MG63 (cell line): Measurements from ENCODE around the gene COX7A2. TPM values are rescaled to one million over a fixed set of nuclear protein-coding genes. Genes with fewer than 3 reads are reported as not detected.
A peak's percentile ranks its signal among the peaks of the same experiment; 100 is the strongest.

Experiments
- DNase-seq: peaks from one replicate; pipeline ENCODE4 v3.0.0-alpha.2; 2020
- H3K27me3 ChIP-seq: fragments of 250-450 bp; sonication (Bioruptor Pico); 2 replicates; pipeline ENCODE4 v1.5.1; 2020; ENCODE audit warnings: mild to moderate bottlenecking, moderate library complexity
- H3K36me3 ChIP-seq: fragments of 250-450 bp; sonication (Bioruptor Pico); 2 replicates; pipeline ENCODE4 v1.5.1; 2020; ENCODE audit warnings: mild to moderate bottlenecking, moderate library complexity
- H3K4me3 ChIP-seq: fragments of 250-450 bp; sonication (Bioruptor Pico); 2 replicates; pipeline ENCODE4 v1.5.1; 2020; ENCODE audit warnings: mild to moderate bottlenecking, moderate library complexity
- H3K9me3 ChIP-seq: fragments of 250-450 bp; sonication (Bioruptor Pico); 2 replicates; pipeline ENCODE4 v1.5.1; 2020; ENCODE audit warnings: mild to moderate bottlenecking, moderate library complexity
- total RNA-seq: library from RNA; depleted of rRNA; stranded (reverse); fragments of >200 nt; shearing (Covaris generic); gene quantifications from 2 replicates; pipeline ENCODE4 v1.2.3, GENCODE V29; 2014; ENCODE audit warnings: low replicate concordance

The COX7A2 gene
- total RNA-seq, 1 experiment from 2014 or later: 187 TPM

GRCh38 chr6:75236630-75237029, 7.0 kb downstream of the COX7A2 start:
- H3K4me3 ChIP-seq: no peak overlapping the region

GRCh38 chr6:75235271-75235670, 8.3 kb downstream of the COX7A2 start:
- peaks cover 17% of the 10 kb centered on the region for H3K36me3 ChIP-seq
- H3K9me3 ChIP-seq: no peaks in the 10 kb centered on the region
- no peak for DNase-seq
- H3K4me3 ChIP-seq: no peak overlapping the region
- no peaks in the 10 kb centered on the region for H3K27me3 ChIP-seq

More at GRCh38 chr6:75236630-75237029, 7.0 kb downstream of the COX7A2 start:
- H3K9me3 ChIP-seq: no peaks in the 10 kb centered on the region
- no peak for DNase-seq
- H3K36me3 ChIP-seq: peaks cover 26% of the 10 kb centered on the region
- H3K27me3 ChIP-seq: no peaks in the 10 kb centered on the region

- H3K27me3 ChIP-seq: no peaks in the 10 kb centered on the region
- DNase-seq: peak; percentile 35
- peaks cover 9% of the 10 kb centered on the region for H3K36me3 ChIP-seq
- H3K9me3 ChIP-seq: no peaks in the 10 kb centered on the region
- H3K4me3 ChIP-seq: no peak overlapping the region
These were observed 9.3 kb downstream of the COX7A2 start for GRCh38 chr6:75234126-75234865.

- no peak for DNase-seq
- no peaks in the 10 kb centered on the region for H3K27me3 ChIP-seq
These were observed 10.4 kb downstream of the COX7A2 start for GRCh38 chr6:75233092-75233615.

GRCh38 chr6:75230484-75231325, 12.9 kb downstream of the COX7A2 start:
- H3K4me3 ChIP-seq: no peak overlapping the region
- no peaks in the 10 kb centered on the region for H3K27me3 ChIP-seq
- H3K36me3 ChIP-seq: no peaks in the 10 kb centered on the region
- H3K9me3 ChIP-seq: no peaks in the 10 kb centered on the region
- peak; percentile 23 for DNase-seq

More at GRCh38 chr6:75233092-75233615, 10.4 kb downstream of the COX7A2 start:
- no peak overlapping the region for H3K4me3 ChIP-seq
- peaks cover 4% of the 10 kb centered on the region for H3K36me3 ChIP-seq
- no peaks in the 10 kb centered on the region for H3K9me3 ChIP-seq

GRCh38 chr6:75224303-75224926, 19.2 kb downstream of the COX7A2 start:
- no peak for DNase-seq
- Histone ChIP-seq H3K36me3 (no peaks in the 10 kb centered on the region), H3K27me3 (no peaks in the 10 kb centered on the region), H3K4me3 (no peak overlapping the region), H3K9me3 (no peaks in the 10 kb centered on the region)

- no peaks in the 10 kb centered on the region for H3K9me3 ChIP-seq
- no peaks in the 10 kb centered on the region for H3K36me3 ChIP-seq
- no peak overlapping the region for H3K4me3 ChIP-seq
- no peak for DNase-seq
- no peaks in the 10 kb centered on the region for H3K27me3 ChIP-seq
These were observed 20.2 kb downstream of the COX7A2 start for GRCh38 chr6:75223428-75223827.

GRCh38 chr6:75222261-75222660, 21.3 kb downstream of the COX7A2 start:
- Histone ChIP-seq H3K27me3 (no peaks in the 10 kb centered on the region), H3K36me3 (no peaks in the 10 kb centered on the region), H3K9me3 (no peaks in the 10 kb centered on the region), H3K4me3 (no peak overlapping the region)
- DNase-seq: no peak

GRCh38 chr6:75221116-75221515, 22.5 kb downstream of the COX7A2 start:
- H3K9me3 ChIP-seq: no peaks in the 10 kb centered on the region
- no peaks in the 10 kb centered on the region for H3K36me3 ChIP-seq
- no peak for DNase-seq
- no peak overlapping the region for H3K4me3 ChIP-seq
- H3K27me3 ChIP-seq: no peaks in the 10 kb centered on the region

GRCh38 chr6:75220357-75220756, 23.2 kb downstream of the COX7A2 start:
- no peak overlapping the region for H3K4me3 ChIP-seq
- peak; percentile 16 for DNase-seq
- H3K36me3 ChIP-seq: no peaks in the 10 kb centered on the region
- no peaks in the 10 kb centered on the region for H3K9me3 ChIP-seq
- no peaks in the 10 kb centered on the region for H3K27me3 ChIP-seq

GRCh38 chr6:75219263-75219662, 24.3 kb downstream of the COX7A2 start:
- H3K27me3 ChIP-seq: no peaks in the 10 kb centered on the region
- no peaks in the 10 kb centered on the region for H3K36me3 ChIP-seq
- no peak for DNase-seq
- no peak overlapping the region for H3K4me3 ChIP-seq
- H3K9me3 ChIP-seq: no peaks in the 10 kb centered on the region

- no peaks in the 10 kb centered on the region for H3K9me3 ChIP-seq
- no peaks in the 10 kb centered on the region for H3K36me3 ChIP-seq
- no peaks in the 10 kb centered on the region for H3K27me3 ChIP-seq
- no peak overlapping the region for H3K4me3 ChIP-seq
- DNase-seq: no peak
These were observed 26.4 kb downstream of the COX7A2 start for GRCh38 chr6:75217193-75217592.

GRCh38 chr6:75215291-75215690, 28.3 kb downstream of the COX7A2 start:
- DNase-seq: no peak
- no peaks in the 10 kb centered on the region for H3K36me3 ChIP-seq
- no peak overlapping the region for H3K4me3 ChIP-seq
- no peaks in the 10 kb centered on the region for H3K9me3 ChIP-seq
- no peaks in the 10 kb centered on the region for H3K27me3 ChIP-seq

- DNase-seq: no peak
- Histone ChIP-seq H3K4me3 (no peak overlapping the region), H3K9me3 (no peaks in the 10 kb centered on the region), H3K36me3 (no peaks in the 10 kb centered on the region), H3K27me3 (no peaks in the 10 kb centered on the region)
These were observed 29.9 kb downstream of the COX7A2 start for GRCh38 chr6:75213732-75214131.

- no peaks in the 10 kb centered on the region for H3K27me3 ChIP-seq
- DNase-seq: no peak
These were observed 30.5 kb downstream of the COX7A2 start for GRCh38 chr6:75213112-75213511.

GRCh38 chr6:75211920-75212590, 31.5 kb downstream of the COX7A2 start:
- no peaks in the 10 kb centered on the region for H3K9me3 ChIP-seq
- DNase-seq: no peak
- no peaks in the 10 kb centered on the region for H3K27me3 ChIP-seq
- H3K4me3 ChIP-seq: no peak overlapping the region
- no peaks in the 10 kb centered on the region for H3K36me3 ChIP-seq

More at GRCh38 chr6:75213112-75213511, 30.5 kb downstream of the COX7A2 start:
- H3K9me3 ChIP-seq: no peaks in the 10 kb centered on the region
- H3K36me3 ChIP-seq: no peaks in the 10 kb centered on the region
- H3K4me3 ChIP-seq: no peak overlapping the region
